T-helper 17 cell (primary cell): ENCODE measurements around the gene DAPK1. TPM values are rescaled to one million over a fixed set of nuclear protein-coding genes. Genes with fewer than 3 reads are reported as not detected.

Experiments used
- ATAC-seq: fragments of 150-1000 bp; cut with Tn5 transposase; 2 replicates; pipeline ENCODE4 v1.10.0; 2021; ENCODE audit warnings: mild to moderate bottlenecking, moderate library complexity
- DNase-seq, 3 donors: peaks; one replicate each; pipeline versions ENCODE4 v3.0.0 to v3.0.0-alpha.2; 2020 to 2021
- H3K9me3 ChIP-seq: one replicate; pipeline ENCODE4 v1.7.0; 2013; ENCODE audit warnings: low read length, mild to moderate bottlenecking; ENCODE audit not compliant: control insufficient read depth, poor library complexity, severe bottlenecking
- H3K27ac Mint-ChIP-seq: one replicate; pipeline ENCODE4 v1.8.0; 2022; ENCODE audit warnings: mild to moderate bottlenecking, moderate library complexity, mixed read lengths
- H3K27me3 Mint-ChIP-seq: one replicate; pipeline ENCODE4 v1.8.0; 2022; ENCODE audit warnings: mixed read lengths
- H3K36me3 Mint-ChIP-seq: one replicate; pipeline ENCODE4 v1.8.0; 2022; ENCODE audit warnings: low read depth, mixed read lengths
- H3K4me1 Mint-ChIP-seq: one replicate; pipeline ENCODE4 v1.8.0; 2022; ENCODE audit warnings: mild to moderate bottlenecking, mixed read lengths
- H3K4me3 Mint-ChIP-seq: one replicate; pipeline ENCODE4 v1.8.0; 2022; ENCODE audit warnings: mild to moderate bottlenecking, moderate library complexity, mixed read lengths
- total RNA-seq, 4 donors: library from RNA in 2 of 4; stranded (reverse) in 2 of 4; gene quantifications; one replicate each; pipeline ENCODE4 v1.2.3 and lab custom pipeline; 2022 to 2026

The DAPK1 gene
- total RNA-seq, 2 donors from 2014 or later: 1.7 to 3.2 TPM

- H3K4me3 Mint-ChIP-seq: no peak overlapping the region
- H3K27ac Mint-ChIP-seq: no peak overlapping the region
- H3K27me3 Mint-ChIP-seq: peaks cover 16% of the 10 kb centered on the region
- H3K36me3 Mint-ChIP-seq: no peaks in the 10 kb centered on the region
- DNase-seq (no peak), ATAC-seq (no peak)
- no peaks in the 10 kb centered on the region for H3K4me1 Mint-ChIP-seq
- no peaks in the 10 kb centered on the region for H3K9me3 ChIP-seq
Observed at GRCh38 chr9:87564111-87564510, 66.4 kb downstream of the DAPK1 start.

GRCh38 chr9:87564791-87565241 lies 67.1 kb downstream of the DAPK1 start:
- Mint-ChIP-seq H3K36me3 (no peaks in the 10 kb centered on the region), H3K27ac (no peak overlapping the region), H3K4me3 (no peak overlapping the region), H3K27me3 (peaks cover 16% of the 10 kb centered on the region), H3K4me1 (no peaks in the 10 kb centered on the region)
- no peaks in the 10 kb centered on the region for H3K9me3 ChIP-seq
- ATAC-seq (no peak), DNase-seq (no peak)

GRCh38 chr9:87567001-87567400 lies 69.3 kb downstream of the DAPK1 start:
- H3K4me1 Mint-ChIP-seq: no peaks in the 10 kb centered on the region
- no peak overlapping the region for H3K4me3 Mint-ChIP-seq
- no peaks in the 10 kb centered on the region for H3K36me3 Mint-ChIP-seq
- no peak for ATAC-seq
- H3K9me3 ChIP-seq: no peaks in the 10 kb centered on the region
- H3K27me3 Mint-ChIP-seq: peaks cover 16% of the 10 kb centered on the region
- no peak for DNase-seq
- no peak overlapping the region for H3K27ac Mint-ChIP-seq

GRCh38 chr9:87567571-87567970 lies 69.9 kb downstream of the DAPK1 start:
- H3K27me3 Mint-ChIP-seq: peaks cover 16% of the 10 kb centered on the region
- no peaks in the 10 kb centered on the region for H3K9me3 ChIP-seq
- no peak for DNase-seq
- no peak overlapping the region for H3K27ac Mint-ChIP-seq
- no peaks in the 10 kb centered on the region for H3K4me1 Mint-ChIP-seq
- no peak for ATAC-seq
- no peaks in the 10 kb centered on the region for H3K36me3 Mint-ChIP-seq
- no peak overlapping the region for H3K4me3 Mint-ChIP-seq

- no peak for DNase-seq
- Mint-ChIP-seq H3K27me3 (peaks cover 13% of the 10 kb centered on the region), H3K4me3 (no peak overlapping the region), H3K4me1 (no peaks in the 10 kb centered on the region), H3K36me3 (no peaks in the 10 kb centered on the region), H3K27ac (no peak overlapping the region)
- H3K9me3 ChIP-seq: no peaks in the 10 kb centered on the region
- no peak for ATAC-seq
Observed at GRCh38 chr9:87567983-87568382, 70.3 kb downstream of the DAPK1 start.

- H3K27me3 Mint-ChIP-seq: peaks cover 9% of the 10 kb centered on the region
- ATAC-seq: no peak
- H3K9me3 ChIP-seq: no peaks in the 10 kb centered on the region
- DNase-seq: no peak
- no peaks in the 10 kb centered on the region for H3K4me1 Mint-ChIP-seq
- H3K36me3 Mint-ChIP-seq: no peaks in the 10 kb centered on the region
- H3K27ac Mint-ChIP-seq: no peak overlapping the region
- H3K4me3 Mint-ChIP-seq: no peak overlapping the region
Observed at GRCh38 chr9:87568401-87568800, 70.7 kb downstream of the DAPK1 start.

- no peaks in the 10 kb centered on the region for H3K9me3 ChIP-seq
- H3K27ac Mint-ChIP-seq: no peak overlapping the region
- no peak overlapping the region for H3K4me3 Mint-ChIP-seq
- H3K27me3 Mint-ChIP-seq: peaks cover 2% of the 10 kb centered on the region
- H3K4me1 Mint-ChIP-seq: no peaks in the 10 kb centered on the region
- no peaks in the 10 kb centered on the region for H3K36me3 Mint-ChIP-seq
- no peak for ATAC-seq
- DNase-seq: no peak
Observed at GRCh38 chr9:87569008-87569509, 71.4 kb downstream of the DAPK1 start.

GRCh38 chr9:87569518-87569917 lies 71.9 kb downstream of the DAPK1 start:
- Mint-ChIP-seq H3K36me3 (no peaks in the 10 kb centered on the region), H3K4me1 (no peaks in the 10 kb centered on the region), H3K27me3 (no peaks in the 10 kb centered on the region), H3K4me3 (no peak overlapping the region), H3K27ac (no peak overlapping the region)
- DNase-seq (no peak), ATAC-seq (no peak)
- H3K9me3 ChIP-seq: no peaks in the 10 kb centered on the region

- DNase-seq (no peak), ATAC-seq (no peak)
- no peak overlapping the region for H3K27ac Mint-ChIP-seq
- no peaks in the 10 kb centered on the region for H3K9me3 ChIP-seq
- no peaks in the 10 kb centered on the region for H3K27me3 Mint-ChIP-seq
- H3K4me3 Mint-ChIP-seq: no peak overlapping the region
- no peaks in the 10 kb centered on the region for H3K4me1 Mint-ChIP-seq
- H3K36me3 Mint-ChIP-seq: no peaks in the 10 kb centered on the region
Observed at GRCh38 chr9:87570000-87570908, 72.6 kb downstream of the DAPK1 start.

- no peak for ATAC-seq
- H3K4me3 Mint-ChIP-seq: no peak overlapping the region
- no peaks in the 10 kb centered on the region for H3K4me1 Mint-ChIP-seq
- no peak for DNase-seq
- no peaks in the 10 kb centered on the region for H3K36me3 Mint-ChIP-seq
- no peak overlapping the region for H3K27ac Mint-ChIP-seq
- no peaks in the 10 kb centered on the region for H3K9me3 ChIP-seq
- peaks cover 3% of the 10 kb centered on the region for H3K27me3 Mint-ChIP-seq
Observed at GRCh38 chr9:87572719-87573118, 75.1 kb downstream of the DAPK1 start.

- Mint-ChIP-seq H3K27ac (no peak overlapping the region), H3K36me3 (no peaks in the 10 kb centered on the region), H3K4me1 (no peaks in the 10 kb centered on the region), H3K27me3 (peaks cover 6% of the 10 kb centered on the region), H3K4me3 (no peak overlapping the region)
- ATAC-seq (no peak), DNase-seq (no peak)
- no peaks in the 10 kb centered on the region for H3K9me3 ChIP-seq
Observed at GRCh38 chr9:87573841-87574342, 76.2 kb downstream of the DAPK1 start.

- Mint-ChIP-seq H3K27me3 (peaks cover 28% of the 10 kb centered on the region), H3K27ac (no peak overlapping the region), H3K36me3 (no peaks in the 10 kb centered on the region), H3K4me1 (no peaks in the 10 kb centered on the region), H3K4me3 (no peak overlapping the region)
- no peak for DNase-seq
- ATAC-seq: no peak
- no peaks in the 10 kb centered on the region for H3K9me3 ChIP-seq
Observed at GRCh38 chr9:87577746-87578145, 80.1 kb downstream of the DAPK1 start.

- H3K36me3 Mint-ChIP-seq: no peaks in the 10 kb centered on the region
- H3K4me1 Mint-ChIP-seq: no peaks in the 10 kb centered on the region
- peaks cover 28% of the 10 kb centered on the region for H3K27me3 Mint-ChIP-seq
- H3K27ac Mint-ChIP-seq: no peak overlapping the region
- H3K9me3 ChIP-seq: no peaks in the 10 kb centered on the region
- no peak for DNase-seq
- H3K4me3 Mint-ChIP-seq: no peak overlapping the region
- ATAC-seq: no peak
Observed at GRCh38 chr9:87578625-87579024, 81.0 kb downstream of the DAPK1 start.
